OCI-LY1 (cell line): ENCODE results near the gene HYAL1.

Experiments
- H2AFZ ChIP-seq: fragments of 200-600 bp; sonication (generic), shearing (Covaris generic); 2 replicates; pipeline ENCODE4 v1.6.0; 2014; ENCODE audit warnings: antibody characterized with exemption, mild to moderate bottlenecking, low read length
- H3F3A ChIP-seq: fragments of 200-600 bp; sonication (generic), shearing (Covaris generic); 2 replicates; pipeline ENCODE4 v1.6.0; 2014; ENCODE audit warnings: mild to moderate bottlenecking, antibody characterized with exemption, low read length, moderate library complexity; ENCODE audit not compliant: insufficient read depth
- H3K27ac ChIP-seq: fragments of 200-600 bp; sonication (generic); 2 replicates; pipeline ENCODE4 v1.5.1; 2014; ENCODE audit warnings: low read length, mixed run types, mild to moderate bottlenecking, low read depth; ENCODE audit not compliant: poor library complexity, severe bottlenecking
- H3K27me3 ChIP-seq: fragments of 200-600 bp; sonication (generic); 2 replicates; pipeline ENCODE4 v1.6.0; 2014; ENCODE audit warnings: antibody characterized with exemption, mild to moderate bottlenecking, low read length, moderate library complexity; ENCODE audit not compliant: insufficient read depth
- H3K36me3 ChIP-seq: fragments of 200-600 bp; sonication (generic); 2 replicates; pipeline ENCODE4 v1.6.1; 2014; ENCODE audit warnings: mild to moderate bottlenecking, antibody characterized with exemption, low read length, moderate library complexity, mixed read lengths; ENCODE audit not compliant: insufficient read depth
- H3K4me1 ChIP-seq: fragments of 200-600 bp; sonication (generic); 2 replicates; pipeline ENCODE4 v1.5.1; 2014; ENCODE audit warnings: mild to moderate bottlenecking, low read length, moderate library complexity; ENCODE audit not compliant: insufficient read depth, severe bottlenecking
- H3K4me2 ChIP-seq: fragments of 200-600 bp; sonication (generic), shearing (Covaris generic); 2 replicates; pipeline ENCODE4 v1.6.1; 2014; ENCODE audit warnings: low read length
- H3K4me3 ChIP-seq: fragments of 200-600 bp; sonication (generic); 2 replicates; pipeline ENCODE4 v1.5.1; 2014; ENCODE audit warnings: low read length, low read depth, mild to moderate bottlenecking, mixed read lengths; ENCODE audit not compliant: poor library complexity, severe bottlenecking
- H3K79me2 ChIP-seq: fragments of 200-600 bp; shearing (Covaris generic); 2 replicates; pipeline ENCODE4 v1.6.1; 2016; ENCODE audit warnings: mixed run types, low read length, mixed read lengths; ENCODE audit not compliant: insufficient read depth
- H3K9ac ChIP-seq: fragments of 200-600 bp; sonication (generic), shearing (Covaris generic); 2 replicates; pipeline ENCODE4 v1.6.1; 2014; ENCODE audit warnings: mild to moderate bottlenecking, low read length, mixed read lengths
- H3K9me2 ChIP-seq: fragments of 200-600 bp; sonication (generic), shearing (Covaris generic); 2 replicates; pipeline ENCODE4 v1.6.1; 2014; ENCODE audit warnings: low read depth, mild to moderate bottlenecking, low read length, mixed read lengths
- H3K9me3 ChIP-seq: fragments of 200-600 bp; shearing (Covaris generic); 2 replicates; pipeline ENCODE4 v1.6.1; 2014; ENCODE audit warnings: low read length, mixed read lengths
- H4K20me1 ChIP-seq: fragments of 200-600 bp; sonication (generic), shearing (Covaris generic); 2 replicates; pipeline ENCODE4 v1.6.0; 2016; ENCODE audit warnings: mild to moderate bottlenecking, low read length; ENCODE audit not compliant: insufficient read depth
- CTCF ChIP-seq: fragments of 200-600 bp; sonication (generic), shearing (Covaris generic); IDR thresholded peaks from 2 replicates; pipeline ENCODE4 v1.5.1; 2017; ENCODE audit warnings: mild to moderate bottlenecking, antibody characterized with exemption, low read length, moderate library complexity, mixed read lengths
- EZH2 ChIP-seq: fragments of 200-600 bp; sonication (generic), shearing (Covaris generic); IDR thresholded peaks from 2 replicates; pipeline ENCODE4 v1.8.0; 2017; ENCODE audit warnings: borderline replicate concordance, mixed run types, mild to moderate bottlenecking, antibody characterized with exemption, low read length, moderate library complexity, mixed read lengths

Gene HYAL1

GRCh38 chr3:50319894-50320625 is 16.7 kb upstream of the HYAL1 start:
- peak; percentile 6; the same call in 1 of the 2 replicates for TF ChIP-seq CTCF
- TF ChIP-seq EZH2 = no peak
- H3K9ac ChIP-seq = peak overlapping the region; percentile 76
- H3F3A ChIP-seq = no peaks in the 10 kb centered on the region
- no peaks in the 10 kb centered on the region for H3K79me2 ChIP-seq
- peak overlapping the region; percentile 90 for H3K4me2 ChIP-seq
- no peak overlapping the region for H3K27ac ChIP-seq
- H4K20me1 ChIP-seq = no peaks in the 10 kb centered on the region
- H3K4me1 ChIP-seq = peaks cover 53% of the 10 kb centered on the region
- H2AFZ ChIP-seq = no peak overlapping the region
- peak overlapping the region; percentile 84 for H3K4me3 ChIP-seq
- no peaks in the 10 kb centered on the region for H3K9me2 ChIP-seq
- peaks cover 3% of the 10 kb centered on the region; the same call in 1 of the 2 replicates for H3K36me3 ChIP-seq
- no peaks in the 10 kb centered on the region for H3K9me3 ChIP-seq
- no peaks in the 10 kb centered on the region for H3K27me3 ChIP-seq

DNA sequence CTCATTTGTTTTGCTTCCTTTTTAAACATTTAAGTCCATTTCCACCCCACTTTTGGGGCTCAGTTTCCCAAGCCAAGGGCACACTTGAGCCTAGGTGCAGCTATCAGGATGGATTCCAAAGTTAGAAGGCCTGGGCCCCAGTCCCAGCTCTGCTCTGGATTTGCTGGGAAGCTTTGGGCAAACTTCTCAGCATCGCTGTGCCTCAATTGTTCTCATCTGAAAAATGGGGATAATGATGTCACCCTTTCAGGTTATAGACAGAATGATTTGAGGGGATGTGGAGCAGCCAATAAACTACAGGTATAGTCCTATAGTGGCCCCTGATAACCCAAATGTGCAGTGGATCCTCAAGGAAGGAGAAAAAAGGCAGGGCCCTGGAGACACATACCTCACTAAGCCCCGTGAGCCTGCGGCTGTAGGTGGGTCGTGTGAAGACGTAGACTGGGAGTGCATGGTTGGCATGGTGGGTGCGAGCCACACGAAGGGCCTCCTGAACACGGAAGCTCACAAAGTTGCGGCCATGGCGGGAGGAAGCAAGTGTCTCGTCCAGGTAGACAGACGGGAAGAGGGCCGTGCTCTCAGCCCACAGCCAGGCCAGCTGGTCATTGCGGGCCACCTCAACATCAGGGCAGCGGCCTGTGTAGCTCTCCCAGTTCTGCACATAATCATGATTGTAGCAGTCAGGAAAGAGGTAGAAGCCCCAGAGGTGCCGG is 16.0 kb upstream of the HYAL1 start:
- H3K9me2 ChIP-seq = no peaks in the 10 kb centered on the region
- H3K27ac ChIP-seq = peak overlapping the region; percentile 69
- no peaks in the 10 kb centered on the region for H3K36me3 ChIP-seq
- H3F3A ChIP-seq = no peaks in the 10 kb centered on the region
- no peak for TF ChIP-seq EZH2
- no peak for TF ChIP-seq CTCF
- peaks cover 53% of the 10 kb centered on the region for H3K4me1 ChIP-seq
- H2AFZ ChIP-seq = no peak overlapping the region
- peak overlapping the region; percentile 48 for H3K4me2 ChIP-seq
- H4K20me1 ChIP-seq = no peaks in the 10 kb centered on the region
- no peaks in the 10 kb centered on the region for H3K27me3 ChIP-seq
- H3K9me3 ChIP-seq = no peaks in the 10 kb centered on the region
- H3K79me2 ChIP-seq = no peaks in the 10 kb centered on the region
- peak overlapping the region; percentile 24 for H3K4me3 ChIP-seq
- H3K9ac ChIP-seq = no peak overlapping the region; the same call in 1 of the 2 replicates

- Histone ChIP-seq H3K36me3 (no peaks in the 10 kb centered on the region), H3K4me2 (peak overlapping the region; percentile 48), H3K4me1 (peaks cover 53% of the 10 kb centered on the region), H3K4me3 (peak overlapping the region; percentile 24), H3K79me2 (no peaks in the 10 kb centered on the region), H2AFZ (no peak overlapping the region), H3K9me2 (no peaks in the 10 kb centered on the region), H3K27me3 (no peaks in the 10 kb centered on the region), H3K9me3 (no peaks in the 10 kb centered on the region), H3K27ac (peak overlapping the region; percentile 69), H3K9ac (no peak overlapping the region; the same call in 1 of the 2 replicates), H4K20me1 (no peaks in the 10 kb centered on the region), H3F3A (no peaks in the 10 kb centered on the region)
- TF ChIP-seq CTCF = no peak
- TF ChIP-seq EZH2 = no peak
Measured at GRCh38 chr3:50318615-50319014, 15.2 kb upstream of the HYAL1 start.
